CD14-positive monocyte (primary cell): ENCODE results near the gene ARMC12. TPM values are rescaled to one million over a fixed set of nuclear protein-coding genes. Genes with fewer than 3 reads are reported as not detected.

Source experiments
- DNase-seq, 3 donors: peaks; one replicate each; pipeline ENCODE4 v3.0.0-alpha.2; 2011 to 2022
- H2AFZ ChIP-seq: 2 replicates; pipeline ENCODE4 v1.6.0; 2012; ENCODE audit warnings: mild to moderate bottlenecking, low read depth, low read length, inconsistent platforms; ENCODE audit not compliant: insufficient read depth, poor library complexity, severe bottlenecking
- H3K27ac ChIP-seq, 2 donors: 1 replicate in 1 of 2; 2 replicates in 1 of 2; pipeline ENCODE4 v1.5.1; 2012 to 2013; ENCODE audit warnings: low read length in 2 of 2, control low read depth in 1 of 2, inconsistent platforms in 1 of 2, low read depth in 1 of 2, mild to moderate bottlenecking in 1 of 2
- H3K27me3 ChIP-seq, 2 donors: one replicate each; pipeline versions ENCODE4 v1.6.0 to v1.6.1; 2011 to 2013; ENCODE audit warnings: low read length in 2 of 2; ENCODE audit not compliant: control insufficient read depth in 2 of 2, insufficient read depth in 2 of 2
- H3K36me3 ChIP-seq, 2 donors: replicated peaks in 1 of 2; 1 replicate in 1 of 2; 2 replicates in 1 of 2; pipeline versions ENCODE4 v1.5.1 to v1.6.1; 2012 to 2013; ENCODE audit warnings: low read length in 2 of 2, control low read depth in 1 of 2, inconsistent platforms in 1 of 2, mild to moderate bottlenecking in 1 of 2; ENCODE audit not compliant: insufficient read depth in 2 of 2, control insufficient read depth in 1 of 2
- H3K4me1 ChIP-seq, 2 donors: 1 replicate in 1 of 2; 2 replicates in 1 of 2; pipeline versions ENCODE4 v1.5.1 to v1.6.1; 2012 to 2013; ENCODE audit warnings: low read length in 2 of 2, control low read depth in 1 of 2, inconsistent platforms in 1 of 2, mild to moderate bottlenecking in 1 of 2, moderate library complexity in 1 of 2; ENCODE audit not compliant: insufficient read depth in 2 of 2, control insufficient read depth in 1 of 2
- H3K4me2 ChIP-seq: replicated peaks from 2 replicates; pipeline ENCODE3; 2012; ENCODE audit warnings: low read length, moderate library complexity, mild to moderate bottlenecking; ENCODE audit not compliant: poor library complexity, severe bottlenecking; ENCODE audit errors: extremely low read depth
- H3K4me3 ChIP-seq, 3 experiments: fragments of 200-600 bp in 1 of 3; sonication (generic) in 1 of 3; replicated peaks in 1 of 3; 1 replicate in 2 of 3; 2 replicates in 1 of 3; pipeline ENCODE4 v1.5.1; 2011 to 2013; ENCODE audit warnings: low read length in 3 of 3, mild to moderate bottlenecking in 3 of 3, control low read depth in 2 of 3, low read depth in 2 of 3, inconsistent platforms in 1 of 3, moderate library complexity in 1 of 3
- H3K79me2 ChIP-seq: 2 replicates; pipeline ENCODE4 v1.6.0; 2012; ENCODE audit warnings: mild to moderate bottlenecking, control low read depth, inconsistent platforms, low read length, moderate library complexity; ENCODE audit not compliant: insufficient read depth
- H3K9ac ChIP-seq: 2 replicates; pipeline ENCODE4 v1.6.0; 2017; ENCODE audit warnings: low read length, mild to moderate bottlenecking; ENCODE audit not compliant: insufficient read depth, poor library complexity, severe bottlenecking
- H3K9me3 ChIP-seq, 2 donors: replicated peaks in 1 of 2; 1 replicate in 1 of 2; 2 replicates in 1 of 2; pipeline versions ENCODE4 v1.5.1 to v1.6.1; 2012 to 2013; ENCODE audit warnings: low read length in 2 of 2, control low read depth in 1 of 2; ENCODE audit not compliant: control insufficient read depth in 1 of 2, insufficient read depth in 1 of 2
- H4K20me1 ChIP-seq: 2 replicates; pipeline ENCODE4 v1.6.0; 2012; ENCODE audit warnings: mild to moderate bottlenecking, low read length, control low read depth, moderate library complexity; ENCODE audit not compliant: insufficient read depth
- H3K27ac Mint-ChIP-seq, 7 donors: one replicate each; pipeline ENCODE4 v1.8.0; 2020; ENCODE audit warnings: mild to moderate bottlenecking in 7 of 7, mixed read lengths in 7 of 7, moderate library complexity in 6 of 7, inconsistent platforms in 2 of 7
- H3K27me3 Mint-ChIP-seq, 3 donors: one replicate each; pipeline ENCODE4 v1.8.0; 2021 to 2022; ENCODE audit warnings: low read depth in 3 of 3, mild to moderate bottlenecking in 3 of 3, mixed read lengths in 3 of 3, moderate library complexity in 3 of 3, inconsistent platforms in 1 of 3
- H3K36me3 Mint-ChIP-seq, 2 donors: one replicate each; pipeline ENCODE4 v1.8.0; 2020; ENCODE audit warnings: mixed read lengths in 2 of 2, inconsistent platforms in 1 of 2, mild to moderate bottlenecking in 1 of 2
- H3K4me1 Mint-ChIP-seq: one replicate; pipeline ENCODE4 v1.8.0; 2020; ENCODE audit warnings: mild to moderate bottlenecking, mixed read lengths
- H3K4me3 Mint-ChIP-seq, 2 donors: one replicate each; pipeline ENCODE4 v1.8.0; 2020; ENCODE audit warnings: mild to moderate bottlenecking in 2 of 2, mixed read lengths in 2 of 2, moderate library complexity in 1 of 2
- H3K9me3 Mint-ChIP-seq, 7 donors: one replicate each; pipeline ENCODE4 v1.8.0; 2020 to 2022; ENCODE audit warnings: mixed read lengths in 7 of 7, mild to moderate bottlenecking in 6 of 7, moderate library complexity in 6 of 7, inconsistent platforms in 2 of 7
- WGBS: methylation state at CpG from one replicate; pipeline ENCODE4 v1.1.5; 2013; ENCODE audit warnings: missing lambda C conversion rate; ENCODE audit not compliant: insufficient coverage; 5-methylcytosine and 5-hydroxymethylcytosine counted together
- intact Hi-C, 2 donors: fragments of 100-400 bp; cut with micrococcal nuclease; formaldehyde crosslinking; loops; one replicate each; pipeline versions ENCODE4 v1.15.0 to v1.15.1; 2023
- polyA plus RNA-seq, 3 donors: library from polyadenylated mRNA; depleted of rRNA in 1 of 3; unstranded in 2 of 3; stranded (reverse) in 1 of 3; fragments of 300-500 nt in 2 of 3; fragments of >200 nt in 1 of 3; fragmentation: Illumina TruSeq in 2 of 3; gene quantifications; 1 replicate in 2 of 3; 2 replicates in 1 of 3; pipeline ENCODE4 v1.2.3, GENCODE V29; 2012 to 2021
- TF ChIP-seq, protein P1 (sequence below): fragments of 200-600 bp; IDR thresholded peaks from one replicate; pipeline ENCODE4 v1.8.0; 2022; ENCODE audit warnings: antibody characterized with exemption, mild to moderate bottlenecking

Gene ARMC12
- polyA plus RNA-seq, 3 donors: 2.7 TPM; not detected in 2

DNA sequence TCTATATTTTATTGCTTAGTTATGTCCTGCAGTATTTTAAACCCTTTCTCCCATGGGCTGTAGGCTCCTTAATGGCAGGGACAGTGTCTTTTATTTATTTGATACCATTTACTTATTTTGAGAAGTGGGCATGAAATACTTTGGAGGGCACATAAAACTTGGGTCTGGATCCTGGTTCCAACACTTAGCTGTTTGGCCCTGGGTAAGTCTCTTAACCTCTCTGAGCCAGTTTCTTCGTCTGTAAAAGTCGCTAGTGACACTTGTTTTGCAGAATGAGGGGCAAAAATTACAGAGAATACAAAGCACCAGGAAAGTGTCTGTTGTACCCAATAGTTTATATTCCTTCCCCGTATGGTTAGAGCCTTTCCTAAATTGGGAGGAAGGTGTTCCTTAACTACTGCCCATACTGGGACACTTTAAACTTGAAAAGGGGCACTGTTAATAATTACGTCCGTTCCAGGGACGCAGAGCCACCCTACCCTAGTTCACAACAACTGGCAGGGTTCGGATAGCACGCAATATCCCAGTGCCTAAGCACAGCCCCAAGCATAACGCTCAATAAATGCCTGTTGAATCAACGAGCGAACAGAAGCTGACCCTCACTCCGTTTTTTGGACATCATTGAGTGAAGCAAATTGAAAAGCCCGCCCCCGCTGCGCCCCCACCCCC lies 6.0 kb upstream of the ARMC12 start:
- H3K4me2 ChIP-seq: peak overlapping the region; percentile 97
- intact Hi-C loops: loop anchor here (5.0 to 10.0 kb wide), 2 partner anchors 39 to 436 kb away; partner anchors contain the start of gene DEF6 (in 1 of the 2)
- Mint-ChIP-seq H3K36me3 (no peaks in the 10 kb centered on the region), H3K27ac (peak overlapping the region; percentile 63 to 95 (median 93)), H3K4me3 (peak overlapping the region; percentile 83 to 92), H3K9me3 (no peaks in the 10 kb centered on the region), H3K4me1 (peaks cover 64% of the 10 kb centered on the region), H3K27me3 (peaks cover 0 to 4% (median 0%) of the 10 kb centered on the region in 3 donors)
- H3K9me3 ChIP-seq: no peaks in the 10 kb centered on the region
- H3K27ac ChIP-seq: peak overlapping the region; percentile 38 to 92
- WGBS: 3% methylated on average over 7 of the region's 15 CpGs
- DNase-seq: no peak
- H3K4me1 ChIP-seq: peaks cover 64 to 75% of the 10 kb centered on the region in 2 donors
- H3K79me2 ChIP-seq: peaks cover 10% of the 10 kb centered on the region
- no peaks in the 10 kb centered on the region for H3K27me3 ChIP-seq
- peak overlapping the region; percentile 76 to 95 (median 76) for H3K4me3 ChIP-seq
- H2AFZ ChIP-seq: peak overlapping the region; percentile 48
- TF ChIP-seq, protein P1, sequence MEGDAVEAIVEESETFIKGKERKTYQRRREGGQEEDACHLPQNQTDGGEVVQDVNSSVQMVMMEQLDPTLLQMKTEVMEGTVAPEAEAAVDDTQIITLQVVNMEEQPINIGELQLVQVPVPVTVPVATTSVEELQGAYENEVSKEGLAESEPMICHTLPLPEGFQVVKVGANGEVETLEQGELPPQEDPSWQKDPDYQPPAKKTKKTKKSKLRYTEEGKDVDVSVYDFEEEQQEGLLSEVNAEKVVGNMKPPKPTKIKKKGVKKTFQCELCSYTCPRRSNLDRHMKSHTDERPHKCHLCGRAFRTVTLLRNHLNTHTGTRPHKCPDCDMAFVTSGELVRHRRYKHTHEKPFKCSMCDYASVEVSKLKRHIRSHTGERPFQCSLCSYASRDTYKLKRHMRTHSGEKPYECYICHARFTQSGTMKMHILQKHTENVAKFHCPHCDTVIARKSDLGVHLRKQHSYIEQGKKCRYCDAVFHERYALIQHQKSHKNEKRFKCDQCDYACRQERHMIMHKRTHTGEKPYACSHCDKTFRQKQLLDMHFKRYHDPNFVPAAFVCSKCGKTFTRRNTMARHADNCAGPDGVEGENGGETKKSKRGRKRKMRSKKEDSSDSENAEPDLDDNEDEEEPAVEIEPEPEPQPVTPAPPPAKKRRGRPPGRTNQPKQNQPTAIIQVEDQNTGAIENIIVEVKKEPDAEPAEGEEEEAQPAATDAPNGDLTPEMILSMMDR: no peak
- no peaks in the 10 kb centered on the region for H3K36me3 ChIP-seq
- H4K20me1 ChIP-seq: no peaks in the 10 kb centered on the region
- H3K9ac ChIP-seq: no peak overlapping the region

DNA sequence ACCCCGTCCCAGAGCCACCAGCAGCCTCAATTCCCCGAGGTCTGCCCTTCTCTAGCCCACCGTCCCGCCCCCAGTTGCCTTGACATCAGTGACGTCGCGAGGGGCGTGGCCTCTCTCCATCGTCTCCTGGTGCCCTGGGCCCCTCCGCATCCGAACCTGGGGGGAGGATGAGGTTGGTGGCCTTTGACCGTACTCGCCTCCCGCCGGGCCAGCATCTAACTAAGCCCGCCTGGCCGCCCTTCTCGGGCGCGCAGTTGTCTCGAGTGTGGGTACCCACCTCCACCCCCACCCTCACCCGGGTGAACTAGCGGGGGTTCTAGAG lies 5.5 kb upstream of the ARMC12 start:
- Mint-ChIP-seq H3K9me3 (no peaks in the 10 kb centered on the region), H3K4me3 (peak overlapping the region; percentile 83 to 92), H3K36me3 (no peaks in the 10 kb centered on the region), H3K27ac (peak overlapping the region; percentile 86 to 95 (median 93)), H3K27me3 (peaks cover 0 to 3% (median 0%) of the 10 kb centered on the region in 3 donors), H3K4me1 (peaks cover 62% of the 10 kb centered on the region)
- Histone ChIP-seq H3K27me3 (no peaks in the 10 kb centered on the region), H4K20me1 (no peaks in the 10 kb centered on the region), H3K4me3 (peak overlapping the region; percentile 76 to 95 (median 76)), H3K36me3 (no peaks in the 10 kb centered on the region), H3K4me2 (peak overlapping the region; percentile 97), H3K9me3 (no peaks in the 10 kb centered on the region), H3K9ac (peak overlapping the region; percentile 87), H3K4me1 (peaks cover 59 to 74% of the 10 kb centered on the region in 2 donors), H3K27ac (peak overlapping the region; percentile 91 to 92), H3K79me2 (peaks cover 10% of the 10 kb centered on the region), H2AFZ (peak overlapping the region; percentile 93)
- peak; percentile 56 to 74 (median 64) for DNase-seq
- TF ChIP-seq, protein P1: no peak
- 0% methylated on average over 2 of the region's 23 CpGs for WGBS
- intact Hi-C loops: loop anchor here (5.0 to 10.0 kb wide), 2 partner anchors 39 to 437 kb away; partner anchors contain the start of gene DEF6 (in 1 of the 2)
